Tibial nerve (tissue), 4 donors: ENCODE results near the gene FLYWCH2. TPM values are rescaled to one million over a fixed set of nuclear protein-coding genes. Genes with fewer than 3 reads are reported as not detected.

Experiments
- DNase-seq, 2 donors: peaks; one replicate each; pipeline ENCODE4 v3.0.0-alpha.2; 2019; ENCODE audit warnings: low spot score in 2 of 2
- H3K27ac ChIP-seq, 4 donors: fragments of 200-600 bp; sonication (generic) in 3 of 4; one replicate each; pipeline ENCODE4 v1.5.1; 2017 to 2019; ENCODE audit warnings: mild to moderate bottlenecking in 1 of 4
- H3K27me3 ChIP-seq, 2 donors: fragments of 200-600 bp; sonication (generic) in 1 of 2; one replicate each; pipeline versions ENCODE4 v1.5.1 to v1.6.0; 2017 to 2019
- H3K36me3 ChIP-seq, 3 donors: fragments of 200-600 bp; sonication (generic); one replicate each; pipeline ENCODE4 v1.5.1; 2018 to 2019
- H3K4me1 ChIP-seq, 4 donors: fragments of 200-600 bp; sonication (generic) in 3 of 4; one replicate each; pipeline ENCODE4 v1.5.1; 2017 to 2019
- H3K4me3 ChIP-seq, 4 donors: fragments of 200-600 bp; sonication (generic) in 3 of 4; one replicate each; pipeline ENCODE4 v1.5.1; 2017 to 2019; ENCODE audit warnings: mild to moderate bottlenecking in 1 of 4, moderate library complexity in 1 of 4
- H3K9me3 ChIP-seq, 4 donors: fragments of 200-600 bp; sonication (generic) in 3 of 4; one replicate each; pipeline ENCODE4 v1.5.1; 2017 to 2019
- EP300 ChIP-seq, 2 donors: sonication (generic); formaldehyde crosslinking; IDR thresholded peaks; one replicate each; pipeline ENCODE4 v1.6.1; 2017; ENCODE audit warnings: antibody characterized with exemption in 2 of 2, mild to moderate bottlenecking in 1 of 2
- POLR2A ChIP-seq, 2 donors: fragments of 450-650 bp; IDR thresholded peaks; one replicate each; pipeline ENCODE4 v1.6.1; 2017; ENCODE audit warnings: antibody characterized with exemption in 2 of 2, mild to moderate bottlenecking in 2 of 2, moderate library complexity in 2 of 2
- WGBS, 2 donors: methylation state at CpG; one replicate each; pipeline ENCODE4 v1.1.5; 2018; 5-methylcytosine and 5-hydroxymethylcytosine counted together
- total RNA-seq, 4 donors: library from RNA; depleted of rRNA; stranded (reverse); fragments of >200 nt; gene quantifications; one replicate each; pipeline ENCODE4 v1.1.0, GENCODE V29; 2016
- TF ChIP-seq, protein P1 (sequence below), 5 experiments: fragments of 200-600 bp in 3 of 5; fragments of 450-650 bp in 2 of 5; sonication (generic) in 3 of 5; IDR thresholded peaks; one replicate each; pipeline ENCODE4 v1.5.1; 2016 to 2019; ENCODE audit warnings: antibody characterized with exemption in 5 of 5, mild to moderate bottlenecking in 3 of 5, moderate library complexity in 2 of 5

Gene FLYWCH2
- total RNA-seq, 4 donors from 2014 or later = 66.2 to 76.8 (median 72.8) TPM

DNA sequence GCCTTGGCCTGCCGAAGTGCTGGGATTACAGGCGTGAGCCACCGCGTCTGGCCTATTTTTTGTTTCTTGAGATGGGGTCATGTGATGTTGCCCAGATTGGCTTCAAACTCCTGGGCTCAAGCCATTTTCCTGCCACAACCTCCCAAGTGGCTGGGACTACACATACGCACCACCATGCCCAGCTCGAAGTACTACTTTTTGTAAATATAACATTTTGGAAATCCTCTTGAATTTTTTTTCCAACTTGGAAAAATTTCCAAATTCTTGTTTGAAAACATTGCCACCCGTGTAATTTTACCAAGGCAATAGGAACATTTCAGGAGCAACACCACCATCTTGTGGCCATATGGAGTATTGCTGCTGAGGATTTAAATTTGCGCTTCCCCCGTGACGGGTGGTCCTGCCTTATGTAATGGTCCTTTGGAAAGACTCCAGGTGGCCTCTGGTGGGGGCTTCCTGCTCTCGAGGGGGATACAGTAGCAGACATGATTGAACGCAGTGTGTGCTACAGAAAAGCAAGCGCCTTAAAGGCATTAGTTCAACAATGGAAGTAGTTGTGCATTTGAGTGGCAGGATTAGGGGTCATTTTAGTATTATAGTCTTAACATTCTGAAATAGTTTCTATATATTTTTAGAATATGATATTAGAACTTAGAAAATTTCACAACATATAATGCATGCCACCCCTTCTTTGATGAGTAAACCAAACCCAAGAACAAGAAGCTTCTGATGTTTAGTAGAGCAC is 36.7 kb downstream of the FLYWCH2 start:
- H3K36me3 ChIP-seq = peaks cover 0 to 52% (median 6%) of the 10 kb centered on the region in 3 donors
- H3K27ac ChIP-seq = peak overlapping the region in 3 of 4 donors; percentile 6 to 86 (median 77)
- H3K4me1 ChIP-seq = peaks cover 0 to 12% (median 0%) of the 10 kb centered on the region in 4 donors
- WGBS, 2 donors = 5 to 6% methylated on average over 13 of the region's 13 CpGs
- TF ChIP-seq, protein P1, sequence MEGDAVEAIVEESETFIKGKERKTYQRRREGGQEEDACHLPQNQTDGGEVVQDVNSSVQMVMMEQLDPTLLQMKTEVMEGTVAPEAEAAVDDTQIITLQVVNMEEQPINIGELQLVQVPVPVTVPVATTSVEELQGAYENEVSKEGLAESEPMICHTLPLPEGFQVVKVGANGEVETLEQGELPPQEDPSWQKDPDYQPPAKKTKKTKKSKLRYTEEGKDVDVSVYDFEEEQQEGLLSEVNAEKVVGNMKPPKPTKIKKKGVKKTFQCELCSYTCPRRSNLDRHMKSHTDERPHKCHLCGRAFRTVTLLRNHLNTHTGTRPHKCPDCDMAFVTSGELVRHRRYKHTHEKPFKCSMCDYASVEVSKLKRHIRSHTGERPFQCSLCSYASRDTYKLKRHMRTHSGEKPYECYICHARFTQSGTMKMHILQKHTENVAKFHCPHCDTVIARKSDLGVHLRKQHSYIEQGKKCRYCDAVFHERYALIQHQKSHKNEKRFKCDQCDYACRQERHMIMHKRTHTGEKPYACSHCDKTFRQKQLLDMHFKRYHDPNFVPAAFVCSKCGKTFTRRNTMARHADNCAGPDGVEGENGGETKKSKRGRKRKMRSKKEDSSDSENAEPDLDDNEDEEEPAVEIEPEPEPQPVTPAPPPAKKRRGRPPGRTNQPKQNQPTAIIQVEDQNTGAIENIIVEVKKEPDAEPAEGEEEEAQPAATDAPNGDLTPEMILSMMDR (IDR thresholded peaks at IDR 0.05) = peak; percentile 85 to 94 (median 92)
- TF ChIP-seq POLR2A (IDR thresholded peaks at IDR 0.05) (no peak), EP300 (IDR thresholded peaks at IDR 0.05) (peak; percentile 15 to 34)
- peak in 1 of 2 donors; percentile 77 for DNase-seq
- no peaks in the 10 kb centered on the region for H3K9me3 ChIP-seq
- no peaks in the 10 kb centered on the region for H3K27me3 ChIP-seq
- no peak overlapping the region for H3K4me3 ChIP-seq

DNA sequence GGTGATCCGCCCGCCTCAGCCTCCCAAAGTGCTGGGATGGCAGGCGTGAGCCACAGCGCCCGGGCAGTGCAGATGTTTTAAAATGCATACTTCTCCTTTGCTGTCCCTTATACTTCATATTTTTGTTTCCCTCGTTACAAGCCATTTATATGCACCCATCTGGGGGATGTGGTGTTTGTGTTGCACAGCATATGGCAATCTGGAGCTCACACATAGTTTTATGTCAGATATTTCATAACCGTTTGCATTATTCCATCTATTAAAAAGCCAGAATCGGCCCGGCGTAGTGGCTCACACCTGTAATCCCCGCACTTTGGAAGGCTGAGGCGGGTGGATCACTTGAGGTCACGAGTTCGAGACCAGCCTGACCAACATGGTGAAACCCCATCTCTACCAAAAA is 40.5 kb downstream of the FLYWCH2 start:
- Histone ChIP-seq H3K4me1 (peaks cover 0 to 38% (median 6%) of the 10 kb centered on the region in 4 donors), H3K9me3 (no peaks in the 10 kb centered on the region), H3K36me3 (peaks cover 0 to 28% (median 0%) of the 10 kb centered on the region in 3 donors), H3K4me3 (no peak overlapping the region), H3K27me3 (no peaks in the 10 kb centered on the region), H3K27ac (no peak overlapping the region)
- TF ChIP-seq EP300 (IDR thresholded peaks at IDR 0.05) (no peak), POLR2A (IDR thresholded peaks at IDR 0.05) (no peak)
- TF ChIP-seq, protein P1 (IDR thresholded peaks at IDR 0.05) = no peak
- WGBS, 2 donors = 93 to 95% methylated on average over 14 of the region's 14 CpGs
- no peak for DNase-seq

DNA sequence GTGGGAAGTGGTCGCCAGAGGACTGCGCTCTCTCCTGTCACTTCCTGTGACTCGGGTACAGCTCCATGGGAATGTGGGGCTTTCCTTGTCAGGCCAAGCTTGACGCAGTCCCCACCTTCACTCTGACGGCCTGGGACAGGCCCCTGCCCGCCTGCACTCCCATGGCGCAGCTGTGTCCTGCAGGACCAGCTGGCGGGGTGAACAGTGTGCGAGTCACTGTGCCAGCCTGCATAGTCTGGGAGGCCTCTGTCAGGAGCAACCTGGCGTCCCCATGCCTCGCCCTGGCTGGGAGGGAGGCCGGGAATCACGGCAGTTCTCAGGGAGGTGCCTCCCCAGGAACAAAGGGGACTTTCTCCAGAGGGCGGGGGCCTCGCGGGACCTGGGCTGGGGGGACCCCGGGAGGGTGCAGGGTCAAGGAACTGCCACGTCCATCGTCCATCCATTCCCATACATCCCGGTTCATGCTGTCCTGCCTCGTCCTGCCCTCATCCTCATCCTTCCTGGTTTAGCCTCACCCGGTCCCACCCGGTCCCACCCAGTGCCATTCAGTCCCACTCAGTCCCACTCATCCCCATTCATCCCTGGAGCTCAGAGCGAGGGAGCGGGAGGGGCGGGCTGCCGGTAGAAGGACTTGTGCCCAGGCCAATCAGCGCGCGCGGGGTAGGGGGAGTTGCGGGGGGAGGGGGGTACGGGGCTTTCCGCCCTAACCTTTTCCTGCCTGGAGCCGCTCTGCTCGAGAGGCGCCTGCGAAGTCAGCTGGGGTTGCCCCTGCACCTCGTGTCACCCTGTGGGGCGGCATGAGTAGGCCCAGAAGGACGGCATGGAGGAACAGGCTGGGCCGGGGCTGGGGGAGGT is 42.1 kb downstream of the FLYWCH2 start:
- no peak overlapping the region for H3K4me3 ChIP-seq

DNA sequence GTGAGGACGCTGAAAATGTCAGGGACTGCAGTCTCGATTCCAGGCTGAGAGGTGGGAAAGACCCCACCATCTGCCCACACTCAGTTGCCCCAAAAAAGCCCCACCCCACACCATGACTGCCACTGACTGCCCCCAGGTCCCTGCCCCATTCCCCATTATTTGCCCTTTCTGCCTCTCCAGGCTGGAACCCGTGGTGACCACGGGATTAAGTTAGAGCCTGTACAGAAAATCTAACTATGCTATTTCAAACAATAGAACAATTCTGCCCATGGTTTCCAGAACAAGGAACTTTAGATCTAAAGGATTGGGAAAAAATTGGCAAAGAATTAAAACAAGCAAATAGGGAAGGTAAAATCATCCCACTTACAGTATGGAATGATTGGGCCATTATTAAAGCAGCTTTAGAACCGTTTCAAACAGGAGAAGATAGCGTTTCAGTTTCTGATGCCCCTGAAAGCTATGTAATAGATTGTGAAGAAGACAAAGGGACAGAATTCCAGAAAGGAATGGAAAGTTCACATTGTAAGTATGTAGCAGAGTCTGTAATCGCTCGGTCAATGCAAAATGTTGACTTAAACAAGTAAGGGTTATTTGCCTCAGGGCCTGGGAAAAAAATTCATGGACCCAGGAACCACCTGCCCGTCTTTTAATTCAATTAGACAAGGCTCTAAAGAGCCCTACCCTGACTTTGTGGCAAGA is 43.1 kb downstream of the FLYWCH2 start:
- 42 to 51% methylated on average over 9 of the region's 9 CpGs for WGBS, 2 donors
- H3K4me1 ChIP-seq = peaks cover 0 to 26% (median 6%) of the 10 kb centered on the region in 4 donors
- no peaks in the 10 kb centered on the region for H3K9me3 ChIP-seq
- H3K27me3 ChIP-seq = no peaks in the 10 kb centered on the region
- DNase-seq = no peak
- TF ChIP-seq EP300 (IDR thresholded peaks at IDR 0.05) (no peak), POLR2A (IDR thresholded peaks at IDR 0.05) (no peak)
- TF ChIP-seq, protein P1 (IDR thresholded peaks at IDR 0.05) = no peak
- H3K36me3 ChIP-seq = peaks cover 0 to 50% (median 0%) of the 10 kb centered on the region in 3 donors
- H3K4me3 ChIP-seq = no peak overlapping the region
- peak overlapping the region in 2 of 4 donors; percentile 50 to 75 for H3K27ac ChIP-seq

More for the DNA sequence above, 42.1 kb downstream of the FLYWCH2 start:
- H3K4me1 ChIP-seq = peaks cover 0 to 26% (median 6%) of the 10 kb centered on the region in 4 donors
- no peaks in the 10 kb centered on the region for H3K27me3 ChIP-seq
- no peaks in the 10 kb centered on the region for H3K9me3 ChIP-seq
- H3K36me3 ChIP-seq = peaks cover 0 to 41% (median 0%) of the 10 kb centered on the region in 3 donors
- H3K27ac ChIP-seq = peak overlapping the region in 2 of 4 donors; percentile 50 to 75
- no peak for DNase-seq
- 55 to 58% methylated on average over 23 to 24 of the region's 42 CpGs for WGBS, 2 donors
- TF ChIP-seq, protein P1 (IDR thresholded peaks at IDR 0.05) = no peak
- TF ChIP-seq POLR2A (IDR thresholded peaks at IDR 0.05) = no peak
- TF ChIP-seq EP300 (IDR thresholded peaks at IDR 0.05) = no peak
